GM23338 (cell line): Measurements from ENCODE around the gene CCDC86. TPM values are rescaled to one million over a fixed set of nuclear protein-coding genes. Genes with fewer than 3 reads are reported as not detected.

ENCODE experiments used
- ATAC-seq: fragments of 200-7000 bp; cut with Tn5 transposase; 3 replicates; pipeline ENCODE4 v1.9.1; 2020
- DNase-seq: peaks from one replicate; pipeline ENCODE4 v3.0.0-alpha.2; 2015; ENCODE audit warnings: low spot score
- H2AFZ ChIP-seq: fragments of 200-600 bp; sonication (generic); 2 replicates; pipeline ENCODE4 v1.8.0; 2016; ENCODE audit warnings: antibody characterized with exemption, mild to moderate bottlenecking, moderate library complexity
- H3F3A ChIP-seq: fragments of 200-600 bp; sonication (generic); replicated peaks from 2 replicates; pipeline ENCODE4 v1.8.0; 2017; ENCODE audit warnings: antibody characterized with exemption, mixed run types, low read depth
- H3K27ac ChIP-seq: fragments of 200-600 bp; sonication (generic); 2 replicates; pipeline ENCODE4 v1.6.1; 2016; ENCODE audit warnings: low read depth
- H3K27me3 ChIP-seq: fragments of 200-600 bp; sonication (generic); 2 replicates; pipeline ENCODE4 v1.8.0; 2016; ENCODE audit warnings: mild to moderate bottlenecking, mixed run types, moderate library complexity; ENCODE audit not compliant: insufficient read depth
- H3K36me3 ChIP-seq: fragments of 200-600 bp; sonication (generic); 2 replicates; pipeline ENCODE4 v1.8.0; 2016; ENCODE audit warnings: mild to moderate bottlenecking; ENCODE audit not compliant: insufficient read depth
- H3K4me1 ChIP-seq: fragments of 200-600 bp; sonication (generic); 2 replicates; pipeline ENCODE4 v1.8.0; 2016; ENCODE audit warnings: mild to moderate bottlenecking, moderate library complexity; ENCODE audit not compliant: insufficient read depth
- H3K4me2 ChIP-seq: fragments of 200-600 bp; sonication (generic); 2 replicates; pipeline ENCODE4 v1.7.1; 2017; ENCODE audit warnings: mixed run types
- H3K4me3 ChIP-seq: fragments of 200-600 bp; sonication (generic); 2 replicates; pipeline ENCODE4 v1.6.1; 2016; ENCODE audit warnings: mixed run types
- H3K79me2 ChIP-seq: fragments of 200-600 bp; sonication (generic); replicated peaks from 2 replicates; pipeline ENCODE4 v1.8.0; 2017; ENCODE audit warnings: mild to moderate bottlenecking; ENCODE audit not compliant: insufficient read depth
- H3K9me2 ChIP-seq: fragments of 200-600 bp; sonication (generic); 2 replicates; pipeline ENCODE4 v1.8.0; 2017; ENCODE audit not compliant: insufficient read depth
- H4K20me1 ChIP-seq: fragments of 200-600 bp; sonication (generic); replicated peaks from 2 replicates; pipeline ENCODE4 v1.8.0; 2017; ENCODE audit warnings: mild to moderate bottlenecking; ENCODE audit not compliant: insufficient read depth
- H3K27ac Mint-ChIP-seq: 2 replicates; pipeline ENCODE4 v1.8.0; 2020; ENCODE audit warnings: inconsistent platforms, mild to moderate bottlenecking, moderate library complexity, mixed read lengths
- H3K27me3 Mint-ChIP-seq: 3 replicates; pipeline ENCODE4 v1.8.0; 2022; ENCODE audit warnings: low read depth, mild to moderate bottlenecking, moderate library complexity, mixed read lengths, inconsistent platforms; ENCODE audit not compliant: insufficient read depth, poor library complexity
- H3K36me3 Mint-ChIP-seq: 3 replicates; pipeline ENCODE4 v1.8.0; 2021; ENCODE audit warnings: low read depth, mild to moderate bottlenecking, inconsistent platforms, moderate library complexity, mixed read lengths
- H3K4me1 Mint-ChIP-seq: 3 replicates; pipeline ENCODE4 v1.8.0; 2020; ENCODE audit warnings: mild to moderate bottlenecking, inconsistent platforms, mixed read lengths
- H3K4me3 Mint-ChIP-seq: 3 replicates; pipeline ENCODE4 v1.8.0; 2021; ENCODE audit warnings: moderate library complexity, mild to moderate bottlenecking, inconsistent platforms, mixed read lengths
- H3K9me3 Mint-ChIP-seq: 3 replicates; pipeline ENCODE4 v1.8.0; 2020; ENCODE audit warnings: moderate library complexity, mild to moderate bottlenecking, inconsistent platforms, mixed read lengths
- CREB1 ChIP-seq: fragments of 250-450 bp; sonication (Bioruptor Pico); IDR thresholded peaks from 2 replicates; pipeline ENCODE4 v1.5.0; 2020; ENCODE audit warnings: low read depth, mild to moderate bottlenecking, moderate library complexity
- CTCF ChIP-seq, 2 experiments: fragments of 200-600 bp in 1 of 2; sonication (generic) in 1 of 2; conservative IDR thresholded peaks; 2 replicates each; pipeline versions ENCODE4 v1.5.1 to v1.6.1; 2016 to 2017; ENCODE audit warnings: antibody characterized with exemption in 2 of 2, low read depth in 2 of 2, mild to moderate bottlenecking in 2 of 2, moderate library complexity in 1 of 2
- ETS1 ChIP-seq: IDR thresholded peaks from 2 replicates; pipeline ENCODE4 v1.6.1; 2016; ENCODE audit warnings: antibody characterized with exemption
- EZH2 ChIP-seq: fragments of 200-600 bp; sonication (generic); IDR thresholded peaks from one replicate; pipeline ENCODE4 v1.8.0; 2017; ENCODE audit warnings: antibody characterized with exemption, mild to moderate bottlenecking, low read depth; ENCODE audit not compliant: unreplicated experiment
- EZH2phosphoT487 ChIP-seq: fragments of 200-600 bp; sonication (generic); IDR thresholded peaks from one replicate; pipeline ENCODE4 v1.8.1; 2018; ENCODE audit warnings: antibody characterized with exemption; ENCODE audit not compliant: unreplicated experiment
- JUNB ChIP-seq: IDR thresholded peaks from one replicate; pipeline ENCODE4 v1.6.1; 2016; ENCODE audit warnings: antibody characterized with exemption; ENCODE audit not compliant: unreplicated experiment
- NANOG ChIP-seq: IDR thresholded peaks from 2 replicates; pipeline ENCODE4 v1.6.1; 2016; ENCODE audit warnings: antibody characterized with exemption, borderline replicate concordance
- POLR2AphosphoS5 ChIP-seq: IDR thresholded peaks from 2 replicates; pipeline ENCODE4 v1.6.1; 2016; ENCODE audit warnings: antibody characterized with exemption, low read depth
- REST ChIP-seq: IDR thresholded peaks from one replicate; pipeline ENCODE4 v1.6.1; 2018; ENCODE audit warnings: antibody characterized with exemption; ENCODE audit not compliant: unreplicated experiment
- STAT1 ChIP-seq: IDR thresholded peaks from one replicate; pipeline ENCODE4 v1.6.1; 2016; ENCODE audit warnings: antibody characterized with exemption; ENCODE audit not compliant: unreplicated experiment
- ZNF114 ChIP-seq: fragments of 250-450 bp; sonication (Bioruptor Pico); IDR thresholded peaks from 2 replicates; pipeline ENCODE4 v1.5.0; 2020; ENCODE audit warnings: mild to moderate bottlenecking, moderate library complexity
- ZNF331 ChIP-seq: fragments of 250-450 bp; sonication (Bioruptor Pico); IDR thresholded peaks from 2 replicates; pipeline ENCODE4 v1.5.0; 2020; ENCODE audit warnings: low read depth, mild to moderate bottlenecking, moderate library complexity
- ZNF462 ChIP-seq: fragments of 250-450 bp; sonication (Bioruptor Pico); IDR thresholded peaks from 2 replicates; pipeline ENCODE4 v1.5.0; 2020; ENCODE audit warnings: mild to moderate bottlenecking, moderate library complexity
- polyA plus RNA-seq: library from polyadenylated mRNA; unstranded; fragments of >200 nt; fragmentation: Nextera tagmentation; extraction: Ambion mirVana; gene quantifications from 2 replicates; pipeline ENCODE4 v1.2.1, GENCODE V29; 2016
- total RNA-seq: library from RNA; depleted of rRNA; stranded (reverse); fragments of >200 nt; shearing (Covaris generic); gene quantifications from 2 replicates; pipeline ENCODE4 v1.2.3, GENCODE V29; 2014

Gene CCDC86
- total and polyA plus RNA-seq, 2 experiments from 2014 or later, result 67.3 to 98.5 TPM

GRCh38 chr11:60874421-60875365, 32.8 kb downstream of the CCDC86 start:
- Histone ChIP-seq H3K9me2 (no peaks in the 10 kb centered on the region), H3K4me1 (no peaks in the 10 kb centered on the region), H4K20me1 (no peaks in the 10 kb centered on the region; the same call in 1 of the 2 replicates), H3K27ac (no peak overlapping the region), H2AFZ (no peak overlapping the region), H3F3A (no peaks in the 10 kb centered on the region), H3K36me3 (no peaks in the 10 kb centered on the region), H3K4me2 (no peak overlapping the region), H3K27me3 (no peaks in the 10 kb centered on the region), H3K79me2 (no peaks in the 10 kb centered on the region), H3K4me3 (no peak overlapping the region)
- Mint-ChIP-seq H3K27ac (no peak overlapping the region), H3K4me1 (peaks cover 6% of the 10 kb centered on the region; the same call in 2 of the 3 replicates), H3K4me3 (no peak overlapping the region; the same call in 2 of the 3 replicates), H3K36me3 (no peaks in the 10 kb centered on the region; the same call in 2 of the 3 replicates), H3K27me3 (no peaks in the 10 kb centered on the region), H3K9me3 (no peaks in the 10 kb centered on the region)
- TF ChIP-seq ZNF462 (no peak), ZNF114 (no peak), STAT1 (no peak), EZH2 (no peak), CREB1 (CRISPR knock-in tag) (no peak), EZH2phosphoT487 (no peak), REST (no peak), ETS1 (no peak), NANOG (no peak), ZNF331 (CRISPR knock-in tag) (no peak), CTCF (conservative IDR thresholded peaks at IDR 0.05; ENCODE audit: low read depth in 2 of 2) (no peak), POLR2AphosphoS5 (no peak), JUNB (no peak)
- DNase-seq, result no peak
- no peak for ATAC-seq
